ENCODE measurements around the gene RABAC1. TPM values are rescaled to one million over a fixed set of nuclear protein-coding genes. Genes with fewer than 3 reads are reported as not detected.

RABAC1 gene
- total and polyA plus RNA-seq, 2 of the 8 experiments (the other 6 are each of a cell fraction or from before 2014, with no cell fraction given), result 124 to 439 TPM

GRCh38 chr19:41951686-41952172, 7.4 kb downstream of the RABAC1 start:
- WGBS, 2 experiments (ENCODE audit: extremely low coverage in 1 of 2, insufficient coverage in 1 of 2, insufficient read length in 1 of 2, insufficient replicate concordance in 2 of 2, low coverage in 1 of 2, low lambda C conversion rate in 2 of 2, missing lambda C conversion rate in 1 of 2), result 10% methylated on average over 8 of the region's 12 CpGs; no CpG with 5 or more reads in 1 of the 2 experiments
- TF ChIP-seq EGR1 (IDR thresholded peaks at IDR 0.05; ENCODE audit: borderline replicate concordance, low read depth, low read length) (no peak), KDM5A (IDR thresholded peaks at IDR 0.05; ENCODE audit: low read length) (no peak), TCF12 (IDR thresholded peaks at IDR 0.05; ENCODE audit: low read depth, low read length) (0 out of 2 replicates have a peak, but pooled peaks have one; percentile 20), KDM4A (IDR thresholded peaks at IDR 0.05; ENCODE audit: low read depth, low read length, severe bottlenecking) (no peak), SP1 (IDR thresholded peaks at IDR 0.05; ENCODE audit: low read depth, low read length) (0 out of 2 replicates have a peak, but pooled peaks have one; percentile 19), ZNF274 (IDR thresholded peaks at IDR 0.05; ENCODE audit: borderline replicate concordance, extremely low read depth, low read length) (no peak), RAD21 (IDR thresholded peaks at IDR 0.05 in 1 of 2, conservative IDR thresholded peaks at IDR 0.05 in 1 of 2; ENCODE audit: low read depth in 2 of 2, low read length in 2 of 2) (peak; percentile 89 to 90), CTCF (IDR thresholded peaks at IDR 0.05; ENCODE audit: control extremely low read depth in 1 of 3, insufficient read depth in 1 of 3, low read depth in 1 of 3, low read length in 3 of 3) (peak; percentile 93 to 98 (median 97))
- Histone ChIP-seq H2BK12ac (ENCODE audit: low read depth, low read length) (peak overlapping the region; percentile 98; the same call in 1 of the 2 replicates), H4K8ac (ENCODE audit: extremely low read depth, insufficient read depth, low read length) (no peak overlapping the region), H3K18ac (ENCODE audit: extremely low read depth, low read length) (peak overlapping the region; percentile 93; the same call in 1 of the 2 replicates), H2BK5ac (ENCODE audit: low read depth, low read length) (no peak overlapping the region; the same call in 1 of the 2 replicates), H3K9me3 (ENCODE audit: insufficient read depth in 2 of 2, low read depth in 1 of 2, low read length in 1 of 2) (no peaks in the 10 kb centered on the region), H2BK120ac (replicated peaks; ENCODE audit: low read depth, low read length) (no peak overlapping the region), H3K4ac (replicated peaks; ENCODE audit: insufficient read length, low read depth, low read length) (no peak overlapping the region), H3K4me3 (ENCODE audit: extremely low read depth in 1 of 4, insufficient read depth in 2 of 4, low read depth in 3 of 4, low read length in 4 of 4) (peak overlapping the region in 3 of 4 experiments; percentile 32 to 52 (median 38); a peak in 6 of 8 replicates), H3K4me1 (replicated peaks in 1 of 4; ENCODE audit: control insufficient read depth in 3 of 4, insufficient read depth in 4 of 4, low read length in 3 of 4) (no peaks in the 10 kb centered on the region), H2AFZ (ENCODE audit: low read length) (peak overlapping the region; percentile 100), H2BK15ac (ENCODE audit: low read length) (0 out of 2 replicates have a peak overlapping the region, but pooled peaks have one; percentile 10), H3K27ac (ENCODE audit: low read depth, low read length) (no peak overlapping the region), H3K79me2 (ENCODE audit: control insufficient read depth in 1 of 2, insufficient read depth in 2 of 2, low read length in 2 of 2) (no peaks in the 10 kb centered on the region), H3K23me2 (ENCODE audit: low read depth, low read length) (no peaks in the 10 kb centered on the region), H3K27me3 (replicated peaks in 1 of 4; ENCODE audit: control insufficient read depth in 3 of 4, extremely low read depth in 1 of 4, insufficient read depth in 3 of 4, low read length in 3 of 4) (no peaks in the 10 kb centered on the region), H4K5ac (ENCODE audit: insufficient read length, low read depth, low read length) (no peak overlapping the region), H4K91ac (replicated peaks; ENCODE audit: insufficient read length, low read length) (peak overlapping the region; percentile 88), H2AK5ac (ENCODE audit: low read depth, low read length) (no peak overlapping the region), H4K20me1 (replicated peaks in 1 of 2; ENCODE audit: control insufficient read depth in 1 of 2, insufficient read depth in 2 of 2, low read length in 2 of 2) (no peaks in the 10 kb centered on the region), H3K4me2 (ENCODE audit: insufficient read depth in 1 of 2, low read depth in 2 of 2, low read length in 2 of 2) (peak overlapping the region; percentile 15 to 92; a peak in 3 of 4 replicates), H2BK20ac (ENCODE audit: low read length) (0 out of 2 replicates have a peak overlapping the region, but pooled peaks have one; percentile 72), H3K56ac (replicated peaks; ENCODE audit: insufficient read length, low read depth, low read length) (peak overlapping the region; percentile 64), H3K9ac (replicated peaks in 1 of 4; ENCODE audit: extremely low read depth in 1 of 4, low read depth in 3 of 4, low read length in 3 of 4) (no peak overlapping the region), H3K36me3 (ENCODE audit: control insufficient read depth in 2 of 4, insufficient read depth in 4 of 4, low read length in 3 of 4) (peaks cover 0 to 3% (median 0%) of the 10 kb centered on the region in 4 experiments; a peak in 2 of 8 replicates), H3K79me1 (ENCODE audit: low read depth, low read length) (no peaks in the 10 kb centered on the region), H3K14ac (ENCODE audit: insufficient read length) (no peak overlapping the region), H3K23ac (ENCODE audit: insufficient read length) (no peak overlapping the region)
- peak; percentile 76 to 99 for DNase-seq (ENCODE audit: low read depth in 1 of 2, low spot score in 2 of 2)
- ChIA-PET CTCF (ENCODE audit: partially characterized antibody) (interaction anchor here (0.7 to 4.4 kb wide), 10 partner anchors 8 to 79 kb away, joined by 3 to 30 read pairs (median 6); partner anchors contain the start of gene CD79A), POLR2A (ENCODE audit: partially characterized antibody) (interaction anchor here (1.4 to 6.1 kb wide), 4 partner anchors 14 to 91 kb away, joined by 3 to 28 read pairs (median 12); partner anchors contain the start of gene RPS19)
- FAIRE-seq, result no peak

All from H1 (cell line).